Measurements from ENCODE around the gene GDPGP1.
A peak's percentile ranks its signal among the peaks of the same experiment; 100 is the strongest.
"Not testable (repeated sequence)": the region's sequence is repeated elsewhere in the genome, so short reads cannot be mapped to it uniquely, and the experiment has no call there.

GDPGP1 gene

DNA sequence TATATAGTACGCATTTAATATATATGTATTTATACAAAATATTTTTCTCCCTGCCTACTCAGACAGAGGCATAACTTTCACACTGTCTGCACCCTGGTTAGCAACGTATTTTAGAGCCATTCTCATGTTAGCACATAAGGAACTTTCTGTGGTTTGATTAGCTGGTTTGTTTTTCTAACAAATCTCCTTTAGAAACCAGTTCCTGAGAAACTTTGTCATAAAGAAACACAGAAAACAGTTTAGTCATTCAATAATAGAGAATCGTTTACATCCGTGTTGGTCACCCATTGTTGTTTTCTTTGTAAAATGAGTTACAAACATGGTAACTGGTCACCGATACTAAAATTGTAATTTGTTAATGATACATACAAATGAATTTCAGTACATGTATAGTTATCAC is 25.5 kb downstream of the GDPGP1 start:
- DNase-seq (ENCODE audit: low read depth in 1 of 2, low spot score in 1 of 2) = no peak

DNA sequence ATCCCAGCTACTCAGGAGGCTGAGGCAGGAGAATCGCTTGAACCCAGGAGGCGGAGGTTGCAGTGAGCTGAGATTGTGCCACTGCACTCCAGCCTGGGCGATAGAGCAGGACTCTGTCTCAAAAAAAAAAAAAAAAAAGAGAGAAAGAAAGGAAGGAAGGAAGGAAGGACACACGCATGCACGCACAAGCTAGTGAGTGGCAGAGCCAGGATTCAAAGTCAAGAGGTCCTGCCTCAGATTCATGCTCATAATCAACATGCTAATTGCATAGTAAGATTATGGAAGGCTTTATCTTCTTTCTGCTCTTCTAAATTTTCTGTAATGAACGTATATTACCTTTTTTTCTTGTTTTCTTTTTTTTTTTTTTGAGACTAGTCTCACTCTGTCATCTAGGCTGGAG is 26.7 kb downstream of the GDPGP1 start:
- DNase-seq (ENCODE audit: low read depth in 1 of 2, low spot score in 1 of 2) = not testable (repeated sequence)

DNA sequence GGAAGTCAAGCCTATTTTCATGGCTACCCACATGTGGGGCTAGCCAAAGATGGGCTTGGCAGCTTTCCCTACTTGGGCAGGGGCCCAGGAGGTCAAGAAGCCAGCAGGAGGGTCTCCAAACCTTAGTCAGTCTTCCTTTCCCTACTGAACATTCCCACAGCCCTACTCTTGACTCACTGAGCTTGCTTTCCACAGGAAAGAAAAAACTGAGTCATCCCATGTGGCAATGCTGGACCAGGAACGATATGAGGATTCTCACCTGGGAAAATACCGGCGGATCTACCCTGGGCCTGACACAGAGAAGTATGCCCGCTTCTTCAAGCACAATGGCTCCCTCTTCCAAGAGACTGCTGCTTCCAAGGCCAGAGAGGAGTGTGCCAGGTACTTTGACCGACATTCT is 27.8 kb downstream of the GDPGP1 start:
- no peak for DNase-seq (ENCODE audit: low read depth in 1 of 2, low spot score in 1 of 2)

DNA sequence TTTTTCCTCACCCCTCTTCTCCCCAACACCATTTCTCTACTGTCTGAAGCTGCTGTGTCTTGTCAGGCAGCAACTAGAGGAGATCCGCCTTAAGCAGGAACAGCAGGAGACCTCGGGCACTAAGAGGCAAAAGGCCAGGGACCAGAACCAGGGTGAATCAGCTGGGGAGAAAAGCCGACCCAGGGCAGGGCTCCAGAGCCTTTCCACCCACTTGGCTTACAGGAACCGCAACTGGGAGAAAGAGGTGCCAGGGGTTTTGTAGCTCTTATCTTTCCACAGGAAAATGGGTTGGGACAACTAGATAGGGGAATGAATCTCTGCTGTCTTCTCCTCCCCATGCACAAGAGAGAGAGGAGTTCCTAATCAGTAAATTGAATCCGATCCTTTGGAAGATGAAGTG is 28.4 kb downstream of the GDPGP1 start:
- DNase-seq (ENCODE audit: low read depth in 1 of 2, low spot score in 1 of 2) = no peak

DNA sequence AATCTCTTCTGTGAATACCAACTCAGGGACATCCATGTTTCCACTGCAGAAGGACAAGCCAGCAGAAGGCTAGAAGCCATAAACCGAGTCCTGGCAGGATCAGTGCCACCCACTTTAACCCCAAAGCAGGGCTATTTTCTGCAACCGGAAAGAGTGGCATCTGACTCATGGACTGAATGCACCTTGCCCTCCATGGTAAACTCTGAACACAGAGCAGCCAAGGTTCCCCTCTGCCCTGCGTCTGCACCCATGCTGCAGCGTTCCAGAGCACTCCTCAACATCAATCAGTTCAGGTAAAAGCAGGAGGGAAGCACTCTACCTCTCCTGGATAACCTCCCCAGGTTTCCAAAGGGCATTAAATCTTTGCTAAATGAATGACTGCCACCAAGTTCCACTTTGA is 30.7 kb downstream of the GDPGP1 start:
- DNase-seq (ENCODE audit: low read depth in 1 of 2, low spot score in 1 of 2) = peak in 1 of 2 donors; percentile 2

DNA sequence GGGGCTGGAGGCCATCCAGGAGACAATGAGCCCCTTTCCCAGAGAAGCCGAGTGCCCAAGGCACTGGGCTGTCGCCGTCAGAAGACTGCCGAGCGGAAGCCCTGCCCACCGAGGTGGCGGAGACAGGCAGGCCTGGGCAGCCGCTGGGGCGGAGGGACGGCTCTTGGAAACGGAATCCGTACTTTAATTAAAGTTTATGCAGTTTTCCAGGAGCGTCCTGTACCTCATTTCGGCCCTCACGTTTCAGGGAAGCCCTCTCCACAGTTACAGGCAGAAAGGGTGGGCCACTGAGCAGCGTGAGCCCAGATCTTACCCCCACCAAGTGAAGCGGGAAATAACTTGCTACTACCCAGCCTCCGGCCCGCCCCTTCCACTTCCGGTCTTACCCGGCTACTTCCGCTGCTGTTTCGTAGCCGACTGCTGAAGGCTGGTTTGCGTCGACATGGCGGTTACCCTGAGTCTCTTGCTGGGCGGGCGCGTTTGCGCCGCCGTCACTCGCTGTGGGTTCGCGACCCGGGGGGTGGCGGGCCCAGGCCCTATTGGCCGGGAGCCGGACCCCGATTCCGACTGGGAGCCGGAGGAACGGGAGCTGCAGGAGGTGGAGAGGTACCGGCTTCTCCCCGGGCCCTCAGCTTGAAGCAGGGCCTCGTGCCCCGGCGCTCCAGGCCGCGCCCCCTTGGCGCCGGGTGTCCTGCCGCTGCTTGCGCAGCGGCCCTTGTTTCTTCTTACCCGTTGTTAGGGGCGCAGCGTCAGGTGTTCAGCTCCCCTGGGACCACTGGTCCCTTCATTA is 31.5 kb downstream of the GDPGP1 start, which contains the start of gene NGRN:
Gene NGRN, plus strand, starts transcription at position 402 of the 790 bp plus-strand sequence. Its CDS starts 41 bp downstream, at position 443.
- peak; percentile 86 for DNase-seq (ENCODE audit: low read depth in 1 of 2, low spot score in 1 of 2)

DNA sequence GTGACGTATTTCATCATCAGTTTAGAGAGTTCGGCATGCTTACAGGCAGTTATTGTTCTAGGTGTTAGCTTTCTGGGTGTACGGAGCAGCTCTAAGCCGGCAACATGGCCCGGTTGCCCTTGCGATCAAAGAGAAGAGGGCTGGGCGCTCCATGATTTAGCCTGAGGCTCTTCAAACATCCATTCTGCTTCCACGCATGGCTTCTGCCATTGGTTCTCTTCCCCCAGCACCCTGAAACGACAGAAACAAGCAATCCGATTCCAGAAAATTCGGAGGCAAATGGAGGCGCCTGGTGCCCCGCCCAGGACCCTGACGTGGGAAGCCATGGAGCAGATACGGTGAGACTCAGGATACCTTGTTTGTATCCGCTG is 32.0 kb downstream of the GDPGP1 start:
- DNase-seq (ENCODE audit: low read depth in 1 of 2, low spot score in 1 of 2) = peak; percentile 13 to 16

DNA sequence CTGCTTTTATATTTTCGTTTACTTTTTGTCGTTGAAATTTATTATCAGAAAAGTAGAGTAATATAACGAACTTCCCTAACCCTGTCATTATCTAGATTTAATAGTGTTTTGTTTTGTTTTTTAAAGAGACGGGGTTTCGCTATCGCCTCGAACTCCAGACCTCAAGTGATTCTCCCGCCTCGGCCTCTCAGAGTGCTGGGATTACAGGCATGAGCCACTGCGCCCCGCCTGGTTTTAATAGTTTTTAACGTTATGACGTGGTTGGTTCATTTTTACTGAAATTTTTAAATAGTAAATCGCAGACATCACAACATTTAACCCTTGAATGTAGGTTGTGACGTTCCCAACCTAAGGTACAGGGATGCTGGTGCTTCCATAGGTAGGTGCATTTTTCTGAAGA is 32.5 kb downstream of the GDPGP1 start:
- no peak for DNase-seq (ENCODE audit: low read depth in 1 of 2, low spot score in 1 of 2)

DNA sequence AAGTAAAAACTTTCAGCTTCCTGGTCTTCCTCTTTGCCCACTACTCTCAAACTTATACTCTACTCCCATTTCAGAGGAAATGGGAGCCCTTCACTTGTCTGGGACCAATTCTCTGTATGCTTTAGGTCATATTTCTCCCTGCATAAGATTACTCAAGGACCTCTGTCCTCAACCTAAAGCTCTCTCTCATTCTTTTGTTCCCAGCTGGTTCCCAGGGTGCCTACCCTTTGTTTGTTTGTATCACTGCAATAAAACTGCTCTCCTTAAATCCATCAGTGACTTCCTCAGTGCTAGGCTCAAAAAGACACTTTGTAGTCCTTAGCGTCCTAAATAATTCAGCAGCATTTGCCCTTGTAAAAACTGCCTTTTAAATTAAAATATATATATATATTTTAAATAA is 34.4 kb downstream of the GDPGP1 start:
- DNase-seq (ENCODE audit: low read depth in 1 of 2, low spot score in 1 of 2) = no peak

DNA sequence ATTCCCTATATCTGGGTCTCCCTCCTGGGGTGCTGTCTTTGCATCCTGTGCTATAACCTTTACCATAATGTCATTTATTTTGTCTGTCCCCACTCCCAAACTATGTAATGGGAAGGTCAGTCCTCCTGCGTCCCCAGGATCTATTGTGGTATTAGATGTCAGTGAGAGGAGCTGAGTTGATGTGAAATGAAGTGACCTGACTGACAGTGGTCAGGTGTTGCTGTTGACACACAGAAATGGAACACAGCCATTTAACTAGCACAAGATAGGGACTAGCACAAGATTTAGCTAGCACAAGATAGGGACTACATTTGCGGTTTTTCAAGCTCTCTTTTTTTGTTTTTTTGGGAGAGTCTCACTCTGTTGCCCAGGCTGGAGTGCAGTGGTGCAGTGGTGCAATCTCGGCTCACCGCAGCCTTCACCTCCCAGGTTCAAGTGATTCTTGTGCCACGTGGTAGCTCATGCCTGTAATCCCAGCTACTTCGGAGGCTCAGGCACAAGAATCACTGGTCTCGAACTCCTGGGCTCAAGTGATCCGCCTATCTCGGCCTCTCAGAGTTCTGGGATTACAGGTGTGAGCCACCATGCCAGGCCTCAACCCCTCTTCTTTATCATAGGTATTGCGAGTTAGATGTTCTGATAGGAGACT is 36.6 kb downstream of the GDPGP1 start:
- no peak for DNase-seq (ENCODE audit: low read depth in 1 of 2, low spot score in 1 of 2)

DNA sequence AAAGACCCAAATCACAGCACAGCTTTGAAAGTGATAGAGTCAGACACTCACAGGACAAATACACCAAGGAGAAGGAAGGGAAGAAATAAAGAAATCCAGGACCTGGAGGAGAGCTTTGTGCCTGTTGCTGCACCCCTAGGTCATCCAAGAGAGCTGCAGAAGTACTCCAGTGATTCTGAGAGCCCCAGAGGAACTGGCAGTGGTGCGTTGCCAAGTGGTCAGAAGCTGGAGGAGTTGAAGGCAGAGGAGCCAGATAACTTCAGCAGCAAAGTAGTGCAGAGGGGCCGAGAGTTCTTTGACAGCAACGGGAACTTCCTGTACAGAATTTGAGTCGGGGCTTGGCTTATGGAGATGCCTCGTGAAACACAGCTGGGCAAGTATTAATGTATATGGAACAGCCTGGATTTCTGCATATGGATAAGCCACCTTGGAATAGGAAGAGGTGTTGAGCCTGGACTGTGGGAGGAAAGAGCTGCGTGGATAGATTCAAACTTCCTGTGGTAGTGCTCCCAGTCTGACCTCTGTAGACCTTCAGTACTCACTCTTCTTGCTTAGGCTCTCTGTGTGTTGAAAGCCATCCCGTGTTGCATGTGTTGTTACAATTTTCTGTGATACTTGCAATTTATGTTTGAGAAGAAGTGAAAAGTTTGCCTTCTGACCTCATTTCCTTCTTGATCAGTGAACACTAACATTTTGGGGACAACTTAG is 37.6 kb downstream of the GDPGP1 start:
- DNase-seq (ENCODE audit: low read depth in 1 of 2, low spot score in 1 of 2) = no peak

DNA sequence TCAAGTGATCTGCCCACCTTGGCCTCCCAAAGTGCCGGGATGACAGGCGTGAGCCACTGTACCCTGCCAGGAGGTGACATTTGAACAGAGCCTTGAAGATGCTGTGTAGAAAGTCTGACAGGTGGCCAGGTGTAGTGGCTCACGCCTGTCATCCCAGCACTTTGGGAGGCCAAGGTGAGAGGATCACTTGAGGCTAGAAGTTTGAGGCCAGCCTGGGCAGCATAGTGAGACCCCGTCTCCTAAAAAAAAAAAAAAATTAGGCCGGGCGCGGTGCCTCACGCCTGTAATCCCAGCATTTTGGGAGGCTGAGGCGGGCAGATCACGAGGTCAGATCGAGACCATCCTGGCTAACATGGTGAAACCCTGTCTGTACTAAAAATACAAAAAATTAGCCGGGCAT is 44.5 kb downstream of the GDPGP1 start:
- DNase-seq (ENCODE audit: low read depth in 1 of 2, low spot score in 1 of 2) = not testable (repeated sequence)

DNA sequence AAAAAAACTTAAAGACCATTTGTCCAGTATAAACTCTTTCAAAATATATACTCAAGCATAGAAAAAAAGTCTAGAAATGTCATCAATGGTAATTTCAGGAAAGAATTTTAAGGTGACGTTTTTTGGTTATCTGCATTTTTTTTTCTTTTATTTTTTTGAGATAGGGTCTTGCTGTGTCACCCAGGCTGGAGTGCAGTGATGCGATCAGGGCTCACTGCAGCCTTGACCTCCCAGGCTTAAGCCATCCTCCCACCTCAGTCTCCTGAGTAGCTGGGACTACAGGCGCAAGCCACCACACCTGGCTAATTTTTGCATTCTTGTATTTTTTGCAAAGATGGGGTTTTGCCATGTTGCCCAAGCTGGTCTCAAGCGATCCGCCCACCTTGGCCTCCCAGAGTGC is 46.7 kb downstream of the GDPGP1 start:
- not testable (repeated sequence) for DNase-seq (ENCODE audit: low read depth in 1 of 2, low spot score in 1 of 2)

DNA sequence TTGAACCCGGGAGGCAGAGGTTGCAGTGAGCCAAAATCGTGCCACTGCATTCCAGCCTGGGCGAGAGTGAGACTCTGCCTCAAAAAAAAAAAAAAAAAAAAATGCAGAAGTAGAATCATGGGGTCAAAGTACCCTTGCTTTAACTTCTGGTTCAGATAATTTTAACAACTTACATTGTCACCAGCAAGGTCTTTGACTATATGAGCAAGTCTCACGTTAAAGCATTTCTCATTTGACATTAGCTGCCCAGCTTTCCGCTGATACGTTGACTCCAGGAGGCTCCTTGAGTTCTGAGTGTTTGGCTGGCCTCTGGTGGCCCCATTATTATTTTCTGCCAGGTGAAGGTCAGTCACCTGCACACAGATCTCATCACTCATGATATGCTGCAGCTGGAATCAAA is 47.6 kb downstream of the GDPGP1 start:
- DNase-seq (ENCODE audit: low read depth in 1 of 2, low spot score in 1 of 2) = not testable (repeated sequence)

DNA sequence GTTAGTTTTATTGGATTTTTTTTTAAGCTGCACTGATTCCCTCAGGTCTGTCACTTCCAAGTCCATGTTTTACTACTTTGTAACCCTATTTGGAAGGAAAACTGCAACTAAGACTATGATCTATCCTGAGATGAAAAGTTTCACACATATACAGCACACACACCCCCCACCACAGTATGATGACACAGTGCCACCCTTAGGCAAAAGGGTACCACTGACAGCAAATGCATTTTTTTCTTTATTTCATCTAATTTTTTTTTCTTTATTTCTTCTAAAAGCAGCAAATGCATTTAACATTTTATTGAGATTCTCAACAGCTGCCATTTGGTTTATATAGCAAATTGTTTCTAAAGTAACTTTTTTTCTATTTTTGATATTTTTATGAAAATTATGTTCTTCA is 52.7 kb downstream of the GDPGP1 start:
- no peak for DNase-seq (ENCODE audit: low read depth in 1 of 2, low spot score in 1 of 2)

DNA sequence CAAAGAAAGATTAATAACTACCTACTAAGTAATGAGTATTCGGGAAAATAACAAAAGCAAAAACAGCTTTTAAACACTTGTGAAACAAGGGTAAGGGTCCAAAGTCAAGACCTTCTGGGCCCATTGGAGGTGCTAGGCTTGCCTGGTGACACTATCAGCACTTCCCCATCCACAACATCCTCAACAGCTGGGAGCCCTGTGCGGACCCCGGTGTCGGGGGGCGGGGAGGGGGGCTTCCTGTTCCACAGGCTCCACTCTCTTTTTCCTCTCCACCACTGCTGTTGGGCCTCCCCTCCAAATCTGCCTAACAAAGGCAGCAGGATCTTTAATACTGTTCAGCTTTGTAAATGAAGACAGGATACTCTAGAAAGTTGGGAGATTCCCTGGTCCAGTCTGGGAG is 53.1 kb downstream of the GDPGP1 start:
- no peak for DNase-seq (ENCODE audit: low read depth in 1 of 2, low spot score in 1 of 2)

DNA sequence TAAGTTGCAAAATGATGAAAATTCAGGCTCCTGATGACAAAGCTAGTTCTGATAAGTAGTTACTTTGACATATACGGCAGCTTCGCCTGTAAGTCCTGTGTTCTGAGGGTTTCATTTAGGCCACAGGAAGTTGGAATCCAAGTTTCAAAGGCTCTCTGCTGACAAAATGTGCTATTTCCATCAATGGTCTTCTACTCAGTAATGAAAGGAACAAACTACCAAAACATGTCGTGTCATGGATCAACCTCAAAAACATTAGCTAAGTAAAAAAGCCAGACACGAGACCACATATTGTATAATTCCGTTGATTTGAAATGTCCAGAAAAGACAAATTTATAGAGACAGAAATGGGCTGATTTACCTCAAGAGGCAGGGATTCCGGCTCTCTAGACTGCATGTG is 53.9 kb downstream of the GDPGP1 start:
- DNase-seq (ENCODE audit: low read depth in 1 of 2, low spot score in 1 of 2) = no peak

DNA sequence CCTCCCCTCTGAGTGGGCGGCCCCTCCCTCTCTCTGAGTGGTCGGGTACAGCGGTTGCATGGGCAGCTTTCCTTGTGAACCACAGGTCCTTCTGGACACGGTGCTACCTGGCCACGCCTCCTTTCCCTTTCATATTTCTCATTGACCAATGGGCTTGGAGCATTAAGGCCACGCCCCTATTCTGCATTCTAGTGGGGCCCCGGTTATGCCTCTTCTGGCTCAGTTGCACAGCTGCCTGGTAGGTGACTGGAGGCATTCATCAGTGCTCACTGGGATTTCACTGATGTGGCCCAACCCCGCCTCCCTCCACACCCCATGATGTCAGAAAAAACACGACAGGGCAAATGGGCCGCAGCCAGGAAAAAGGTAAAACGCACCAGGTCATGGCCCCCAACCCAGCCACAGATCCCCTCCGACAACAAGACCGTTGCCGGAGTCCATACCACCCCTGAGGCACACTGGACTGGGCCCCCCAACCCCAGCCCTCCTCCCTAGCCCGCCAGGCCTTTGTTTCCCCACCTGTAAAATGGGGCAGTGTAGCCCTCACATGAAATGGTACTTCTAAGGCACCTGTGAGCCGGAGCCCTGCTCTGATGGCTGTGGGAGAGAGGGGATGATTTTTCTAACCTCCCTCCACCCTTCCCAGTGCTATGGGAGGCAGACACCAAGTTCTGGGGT is 57.8 kb downstream of the GDPGP1 start:
- no peak for DNase-seq (ENCODE audit: low read depth in 1 of 2, low spot score in 1 of 2)

DNA sequence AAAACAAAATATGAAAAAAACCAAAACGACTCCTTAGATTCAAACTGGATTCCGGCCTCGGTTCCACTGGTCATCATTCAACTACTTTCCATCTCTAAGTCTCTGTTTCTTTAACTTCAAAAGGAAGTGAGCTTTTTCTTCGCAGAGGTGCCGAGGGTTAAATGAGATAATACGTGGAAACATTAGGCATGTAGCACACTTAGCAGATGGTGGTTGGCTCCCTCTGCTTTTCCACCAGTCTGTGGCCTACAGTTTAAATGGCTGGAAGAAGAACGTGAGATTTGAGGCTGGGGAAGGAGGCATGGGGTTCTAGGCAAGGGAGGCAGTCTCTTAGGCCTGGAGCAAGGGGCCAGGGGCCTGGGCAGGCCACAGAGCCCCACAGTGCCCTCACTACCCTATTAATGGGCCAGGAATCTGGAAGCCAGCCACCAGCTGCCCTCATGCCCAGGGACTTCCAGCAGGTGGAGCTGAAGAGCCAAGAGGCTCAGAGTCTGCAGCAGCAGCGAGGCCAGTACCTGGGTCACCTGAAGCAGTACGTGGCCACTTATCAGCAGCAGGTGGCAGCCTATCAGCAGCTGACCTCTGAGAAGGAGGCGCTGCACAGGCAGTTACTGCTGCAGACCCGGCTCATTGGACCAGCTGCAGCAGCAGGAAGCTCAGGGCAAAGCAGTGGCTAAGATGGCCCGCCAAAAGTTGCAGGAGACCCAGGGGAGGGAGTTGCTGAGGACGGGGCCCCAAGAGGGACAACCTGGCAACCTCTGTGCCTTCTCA is 59.2 kb downstream of the GDPGP1 start:
- peak; percentile 42 to 55 for DNase-seq (ENCODE audit: low read depth in 1 of 2, low spot score in 1 of 2)

DNA sequence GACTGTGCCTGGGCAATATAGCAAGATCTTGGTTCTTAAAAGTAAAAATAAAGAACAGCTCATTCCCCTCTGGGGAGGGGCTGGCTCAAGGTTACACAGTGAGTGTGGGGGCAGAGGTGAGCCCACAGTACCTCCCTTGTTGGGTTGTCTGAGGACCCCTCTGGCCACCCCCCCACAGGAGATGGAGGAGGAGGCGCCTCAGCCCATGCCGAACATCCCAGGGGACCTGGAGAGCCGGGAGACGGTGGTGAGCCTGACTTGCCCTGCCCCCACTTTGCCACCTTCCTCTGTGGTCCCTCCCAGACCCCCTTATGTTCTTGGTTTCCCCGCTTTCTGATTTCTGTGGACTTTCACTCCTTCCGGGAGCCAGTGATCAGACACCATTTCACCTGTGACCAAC is 60.1 kb downstream of the GDPGP1 start:
- no peak for DNase-seq (ENCODE audit: low read depth in 1 of 2, low spot score in 1 of 2)
